NB4 (cell line): ENCODE measurements around the gene UNG.
"Not testable (repeated sequence)": the region's sequence is repeated elsewhere in the genome, so short reads cannot be mapped to it uniquely, and the experiment has no call there.

Experiments used
- DNase-seq: peaks from one replicate; pipeline ENCODE4 v3.0.0; 2010; ENCODE audit warnings: low read depth
- H3K4me3 ChIP-seq: one replicate; pipeline ENCODE4 v1.5.1; 2011; ENCODE audit warnings: mild to moderate bottlenecking, low read depth, low read length, moderate library complexity
- CTCF ChIP-seq: IDR thresholded peaks from one replicate; pipeline ENCODE4 v1.5.1; 2012; ENCODE audit warnings: low read depth, low read length
- MAX ChIP-seq: IDR thresholded peaks from 2 replicates; pipeline ENCODE4 v1.6.1; 2011; ENCODE audit warnings: low read depth, low read length
- MYC ChIP-seq: IDR thresholded peaks from 2 replicates; pipeline ENCODE4 v1.6.1; 2011; ENCODE audit warnings: low read depth, low read length
- POLR2A ChIP-seq: IDR thresholded peaks from 2 replicates; pipeline ENCODE4 v1.6.1; 2011; ENCODE audit warnings: mild to moderate bottlenecking; ENCODE audit not compliant: insufficient read length; ENCODE audit errors: extremely low read depth

Gene UNG

GRCh38 chr12:109139791-109140190 is 42.4 kb downstream of the UNG start:
- no peak for TF ChIP-seq MAX
- TF ChIP-seq POLR2A = no peak
- no peak for TF ChIP-seq MYC
- no peak for TF ChIP-seq CTCF
- DNase-seq = no peak
- H3K4me3 ChIP-seq = no peak overlapping the region

GRCh38 chr12:109140560-109140959 is 43.2 kb downstream of the UNG start:
- DNase-seq = no peak
- no peak overlapping the region for H3K4me3 ChIP-seq
- no peak for TF ChIP-seq MYC

- no peak for DNase-seq
- no peak overlapping the region for H3K4me3 ChIP-seq
- TF ChIP-seq POLR2A (no peak), CTCF (no peak), MYC (no peak), MAX (no peak)
These were observed 46.8 kb downstream of the UNG start for GRCh38 chr12:109144224-109144623.

GRCh38 chr12:109147126-109147525 is 49.7 kb downstream of the UNG start:
- not testable (repeated sequence) for DNase-seq, H3K4me3 ChIP-seq

- DNase-seq = no peak
- no peak overlapping the region for H3K4me3 ChIP-seq
- TF ChIP-seq MYC (no peak), MAX (no peak), POLR2A (no peak), CTCF (no peak)
These were observed 50.6 kb downstream of the UNG start for GRCh38 chr12:109147954-109148353.

- H3K4me3 ChIP-seq = no peak overlapping the region
- TF ChIP-seq CTCF = no peak
- TF ChIP-seq MAX = no peak
- no peak for TF ChIP-seq POLR2A
- TF ChIP-seq MYC = no peak
- no peak for DNase-seq
These were observed 52.8 kb downstream of the UNG start for GRCh38 chr12:109150124-109150640.

- no peak for DNase-seq
- H3K4me3 ChIP-seq = no peak overlapping the region
- TF ChIP-seq MYC (no peak), POLR2A (no peak), CTCF (no peak), MAX (no peak)
These were observed 54.1 kb downstream of the UNG start for GRCh38 chr12:109151457-109151856.
